ENCODE measurements around the gene ARFGAP3. TPM values are rescaled to one million over a fixed set of nuclear protein-coding genes. Genes with fewer than 3 reads are reported as not detected.

The ARFGAP3 gene
- total and polyA plus RNA-seq, 4 donors = 25.8 to 42.9 (median 42.3) TPM

- ATAC-seq (ENCODE audit: insufficient read depth, low FRiP score) = no peak
- TF ChIP-seq CTCF (IDR thresholded peaks at IDR 0.05; ENCODE audit: control extremely low read depth, extremely low read depth) = no peak
- Histone ChIP-seq H3K27ac (ENCODE audit: low read depth in 1 of 2, low read length in 1 of 2) (peak overlapping the region; percentile 65 to 74), H3K36me3 (ENCODE audit: control insufficient read depth in 4 of 4, insufficient read depth in 4 of 4, low read length in 4 of 4) (no peaks in the 10 kb centered on the region), H3K27me3 (ENCODE audit: control insufficient read depth in 3 of 3, insufficient read depth in 3 of 3, low read length in 2 of 3) (no peaks in the 10 kb centered on the region), H3K4me1 (ENCODE audit: control insufficient read depth in 5 of 5, insufficient read depth in 5 of 5, low read length in 5 of 5) (peaks cover 0 to 23% (median 4%) of the 10 kb centered on the region in 5 donors), H3K9ac (ENCODE audit: insufficient read depth in 1 of 2, low read length in 2 of 2) (no peak overlapping the region), H3K9me3 (ENCODE audit: control insufficient read depth in 4 of 4, insufficient read depth in 3 of 4, low read length in 3 of 4) (no peaks in the 10 kb centered on the region), H3K4me3 (no peak overlapping the region)
- peak; percentile 57 to 79 (median 74) for DNase-seq
- WGBS, 2 donors = 63 to 80% methylated on average over 14 of the region's 14 CpGs
Measured at GRCh38 chr22:42747701-42748513, 109.2 kb downstream of the ARFGAP3 start.

Small RNA genes within 50 kb of the gene (small RNA-seq; reads per million reads assigned to genes)
- gene RF00019 (ENCODE audit: low replicate concordance) = not detected

Other genes with a start within 250 kb of the ARFGAP3 start
- 10 to 100 TPM; 41.1 to 62.1 TPM for gene POLDIP3, start 242.4 kb downstream of the ARFGAP3 start, total RNA-seq
- 10 to 100 TPM; 20.5 to 44.3 TPM for gene POLDIP3, start 242.4 kb downstream of the ARFGAP3 start, polyA plus RNA-seq
- gene ATP5MGL, start 216.7 kb downstream of the ARFGAP3 start, total RNA-seq = 1 to 10 TPM in 1 of 2 donors, under 1 TPM in 1; 0.82 to 1.1 TPM
- gene ATP5MGL, start 216.7 kb downstream of the ARFGAP3 start, polyA plus RNA-seq = under 1 TPM in 1 of 2 donors, not detected in 1; 0.16 TPM
- 100 to 1,000 TPM in 1 of 2 donors, 10 to 100 TPM in 1; 90.2 to 265 TPM for gene CYB5R3, start 207.9 kb downstream of the ARFGAP3 start, total RNA-seq
- gene CYB5R3, start 207.9 kb downstream of the ARFGAP3 start, polyA plus RNA-seq = 100 to 1,000 TPM; 122 to 190 TPM
- gene A4GALT, start 136.4 kb downstream of the ARFGAP3 start, total RNA-seq = 10 to 100 TPM in 1 of 2 donors, 1 to 10 TPM in 1; 8.6 to 24.8 TPM
- gene A4GALT, start 136.4 kb downstream of the ARFGAP3 start, polyA plus RNA-seq = 10 to 100 TPM; 23.9 to 29.3 TPM
- gene PACSIN2, start 157.9 kb upstream of the ARFGAP3 start, total RNA-seq = 100 to 1,000 TPM in 1 of 2 donors, 10 to 100 TPM in 1; 75.6 to 149 TPM
- 10 to 100 TPM; 40.3 to 92.5 TPM for gene PACSIN2, start 157.9 kb upstream of the ARFGAP3 start, polyA plus RNA-seq
- 1 to 10 TPM; 6.6 to 8.0 TPM for gene TTLL1, start 232.1 kb upstream of the ARFGAP3 start, total RNA-seq
- gene TTLL1, start 232.1 kb upstream of the ARFGAP3 start, polyA plus RNA-seq = 1 to 10 TPM; 3.8 to 4.7 TPM

Data from lung (tissue), 13 donors.